Neutrophil (primary cell): ENCODE results near the gene RGS19.

Experiments
- H3K27ac ChIP-seq: fragments of 200-600 bp; sonication (generic); 2 replicates; pipeline ENCODE4 v1.5.1; 2016; ENCODE audit warnings: mild to moderate bottlenecking, moderate library complexity
- H3K27me3 ChIP-seq: fragments of 200-600 bp; sonication (generic); 2 replicates; pipeline ENCODE4 v1.6.0; 2016; ENCODE audit warnings: mild to moderate bottlenecking
- H3K36me3 ChIP-seq: fragments of 200-600 bp; sonication (generic); 2 replicates; pipeline ENCODE4 v1.5.1; 2017
- H3K4me1 ChIP-seq, 2 experiments: fragments of 200-600 bp in 1 of 2; sonication (generic) in 1 of 2; 1 replicate in 1 of 2; 2 replicates in 1 of 2; pipeline versions ENCODE4 v1.5.1 to v1.6.1; 2013 to 2016; ENCODE audit warnings: low read depth in 1 of 2, low read length in 1 of 2, mild to moderate bottlenecking in 1 of 2, moderate library complexity in 1 of 2; ENCODE audit not compliant: control insufficient read depth in 1 of 2, insufficient read depth in 1 of 2
- H3K4me3 ChIP-seq, 2 experiments: fragments of 200-600 bp in 1 of 2; sonication (generic) in 1 of 2; 1 replicate in 1 of 2; 2 replicates in 1 of 2; pipeline ENCODE4 v1.5.1; 2013 to 2016; ENCODE audit warnings: low read depth in 1 of 2, low read length in 1 of 2, mild to moderate bottlenecking in 1 of 2, moderate library complexity in 1 of 2
- H3K9me3 ChIP-seq: fragments of 200-600 bp; sonication (generic); 2 replicates; pipeline ENCODE4 v1.5.1; 2016
- TF ChIP-seq, protein P1 (sequence below): fragments of 200-600 bp; sonication (generic); IDR thresholded peaks from 2 replicates; pipeline ENCODE4 v1.5.1; 2016; ENCODE audit warnings: antibody characterized with exemption

Gene RGS19

GRCh38 chr20:64062596-64063388 lies 16.5 kb downstream of the RGS19 start, which contains the start of gene TCEA2:
TSS of gene TCEA2 (plus strand) at chr20:64063198. CDS start at chr20:64063313, 115 bp downstream.
- Histone ChIP-seq H3K27ac (peak within 1 kb of the TSS; percentile 63), H3K27me3 (peaks cover 22% of the 10 kb centered on the region), H3K36me3 (no peaks in the 10 kb centered on the region), H3K4me1 (peaks cover 32 to 55% of the 10 kb centered on the region in 2 experiments), H3K4me3 (peak within 1 kb of the TSS; percentile 70 to 72), H3K9me3 (no peaks in the 10 kb centered on the region)
- TF ChIP-seq, protein P1, sequence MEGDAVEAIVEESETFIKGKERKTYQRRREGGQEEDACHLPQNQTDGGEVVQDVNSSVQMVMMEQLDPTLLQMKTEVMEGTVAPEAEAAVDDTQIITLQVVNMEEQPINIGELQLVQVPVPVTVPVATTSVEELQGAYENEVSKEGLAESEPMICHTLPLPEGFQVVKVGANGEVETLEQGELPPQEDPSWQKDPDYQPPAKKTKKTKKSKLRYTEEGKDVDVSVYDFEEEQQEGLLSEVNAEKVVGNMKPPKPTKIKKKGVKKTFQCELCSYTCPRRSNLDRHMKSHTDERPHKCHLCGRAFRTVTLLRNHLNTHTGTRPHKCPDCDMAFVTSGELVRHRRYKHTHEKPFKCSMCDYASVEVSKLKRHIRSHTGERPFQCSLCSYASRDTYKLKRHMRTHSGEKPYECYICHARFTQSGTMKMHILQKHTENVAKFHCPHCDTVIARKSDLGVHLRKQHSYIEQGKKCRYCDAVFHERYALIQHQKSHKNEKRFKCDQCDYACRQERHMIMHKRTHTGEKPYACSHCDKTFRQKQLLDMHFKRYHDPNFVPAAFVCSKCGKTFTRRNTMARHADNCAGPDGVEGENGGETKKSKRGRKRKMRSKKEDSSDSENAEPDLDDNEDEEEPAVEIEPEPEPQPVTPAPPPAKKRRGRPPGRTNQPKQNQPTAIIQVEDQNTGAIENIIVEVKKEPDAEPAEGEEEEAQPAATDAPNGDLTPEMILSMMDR = peak; percentile 15

DNA sequence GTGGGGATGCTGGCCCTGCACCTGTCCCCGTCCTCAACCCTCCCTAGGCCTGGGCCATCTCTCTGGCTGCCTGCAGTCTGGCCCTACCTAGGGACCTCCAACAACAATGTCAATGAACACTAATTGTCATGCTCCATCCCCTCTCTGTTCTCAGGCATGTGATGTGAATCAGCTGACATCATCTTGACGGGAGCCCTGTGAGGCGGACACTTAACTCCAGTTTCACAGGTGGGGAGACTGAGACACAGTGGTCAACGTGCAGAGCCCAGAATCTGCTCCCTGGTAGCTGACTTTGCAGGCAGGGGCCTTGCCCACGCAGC lies 17.1 kb downstream of the RGS19 start:
- peaks cover 28% of the 10 kb centered on the region for H3K27me3 ChIP-seq
- H3K27ac ChIP-seq = peak overlapping the region; percentile 63
- H3K4me3 ChIP-seq = peak overlapping the region; percentile 70 to 72
- TF ChIP-seq, protein P1 = no peak
- peaks cover 35 to 56% of the 10 kb centered on the region in 2 experiments for H3K4me1 ChIP-seq
- no peaks in the 10 kb centered on the region for H3K36me3 ChIP-seq
- H3K9me3 ChIP-seq = no peaks in the 10 kb centered on the region

DNA sequence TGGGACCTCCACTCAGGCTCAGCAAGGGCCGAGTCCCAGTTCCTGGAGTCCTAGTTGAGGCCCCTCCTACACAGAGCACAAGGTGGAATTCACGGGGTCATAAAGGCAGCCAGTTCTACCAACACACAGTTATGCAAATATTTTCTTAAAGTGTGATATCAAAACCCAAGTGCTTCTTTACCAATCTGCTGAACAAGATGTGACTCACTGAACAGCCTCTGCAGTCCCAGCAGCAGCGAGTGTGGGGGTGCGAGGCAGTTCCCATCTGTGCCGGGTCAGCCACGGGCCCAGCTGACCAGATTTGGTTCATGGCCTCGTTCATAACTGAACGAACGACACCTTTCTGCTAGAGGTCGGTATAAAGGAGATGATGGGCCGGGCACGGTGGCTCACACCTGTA lies 20.8 kb downstream of the RGS19 start:
- TF ChIP-seq, protein P1 = no peak
- Histone ChIP-seq H3K27ac (no peak overlapping the region), H3K27me3 (peaks cover 47% of the 10 kb centered on the region), H3K9me3 (no peaks in the 10 kb centered on the region), H3K36me3 (no peaks in the 10 kb centered on the region), H3K4me1 (peaks cover 26 to 35% of the 10 kb centered on the region in 2 experiments), H3K4me3 (no peak overlapping the region)

DNA sequence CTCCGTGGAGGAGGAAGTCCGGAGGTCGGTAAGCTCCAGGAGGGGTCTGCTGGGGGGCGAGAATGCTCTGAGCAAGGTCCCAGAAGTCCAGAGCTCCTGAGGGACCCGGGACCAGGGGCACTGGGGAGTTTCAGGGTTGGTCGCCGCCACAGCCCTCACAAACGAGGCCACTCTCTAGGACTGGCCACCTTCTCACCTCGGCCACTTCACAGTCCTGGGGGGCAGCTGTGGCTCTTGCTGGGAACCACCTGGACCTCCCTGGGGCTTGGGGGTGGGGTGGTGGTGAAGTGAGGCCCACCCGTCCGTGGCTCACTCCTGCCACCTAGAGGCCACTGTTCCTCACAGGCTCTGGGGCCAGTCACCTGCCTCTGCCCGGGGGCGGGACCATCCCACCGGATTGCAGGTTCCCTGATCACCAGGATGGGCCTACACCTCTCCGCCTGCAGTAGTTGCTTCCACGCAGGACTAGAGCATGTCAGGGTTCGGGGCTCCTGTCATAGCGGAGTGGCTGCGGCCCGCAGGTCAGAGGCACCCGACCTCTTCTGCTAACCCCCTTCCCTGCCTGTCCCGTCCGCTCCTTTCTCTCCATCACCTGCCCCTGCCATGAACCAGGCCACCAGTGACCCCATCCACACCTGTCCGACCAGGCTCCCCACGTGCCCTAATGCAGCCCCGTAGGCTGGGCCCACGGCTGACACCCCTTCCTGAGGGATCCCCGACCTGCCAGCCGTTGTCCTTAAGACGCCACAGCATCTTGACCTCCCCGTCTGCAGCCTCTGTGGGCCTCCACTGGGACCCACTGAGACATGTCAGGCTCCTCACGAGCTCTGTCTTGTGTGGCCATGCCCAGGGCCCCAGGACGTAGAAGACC lies 21.5 kb downstream of the RGS19 start:
- Histone ChIP-seq H3K9me3 (no peaks in the 10 kb centered on the region), H3K4me1 (peaks cover 22 to 30% of the 10 kb centered on the region in 2 experiments), H3K4me3 (peak overlapping the region in 1 of 2 experiments; percentile 12), H3K27ac (no peak overlapping the region), H3K27me3 (peaks cover 51% of the 10 kb centered on the region), H3K36me3 (no peaks in the 10 kb centered on the region)
- TF ChIP-seq, protein P1 = peak; percentile 71

- H3K36me3 ChIP-seq = no peaks in the 10 kb centered on the region
- H3K4me1 ChIP-seq = peaks cover 16 to 23% of the 10 kb centered on the region in 2 experiments
- peak overlapping the region in 1 of 2 experiments; percentile 12 for H3K4me3 ChIP-seq
- TF ChIP-seq, protein P1 = no peak
- peaks cover 59% of the 10 kb centered on the region for H3K27me3 ChIP-seq
- no peak overlapping the region for H3K27ac ChIP-seq
- H3K9me3 ChIP-seq = no peaks in the 10 kb centered on the region
These were observed 22.3 kb downstream of the RGS19 start for GRCh38 chr20:64056889-64057627.
